ENCODE results near the gene CSK. TPM values are rescaled to one million over a fixed set of nuclear protein-coding genes. Genes with fewer than 3 reads are reported as not detected.
"Not testable (repeated sequence)": the region's sequence is repeated elsewhere in the genome, so short reads cannot be mapped to it uniquely, and the experiment has no call there.

Gene CSK
- polyA plus RNA-seq, 4 donors: 45.4 to 51.3 (median 46.4) TPM

DNA sequence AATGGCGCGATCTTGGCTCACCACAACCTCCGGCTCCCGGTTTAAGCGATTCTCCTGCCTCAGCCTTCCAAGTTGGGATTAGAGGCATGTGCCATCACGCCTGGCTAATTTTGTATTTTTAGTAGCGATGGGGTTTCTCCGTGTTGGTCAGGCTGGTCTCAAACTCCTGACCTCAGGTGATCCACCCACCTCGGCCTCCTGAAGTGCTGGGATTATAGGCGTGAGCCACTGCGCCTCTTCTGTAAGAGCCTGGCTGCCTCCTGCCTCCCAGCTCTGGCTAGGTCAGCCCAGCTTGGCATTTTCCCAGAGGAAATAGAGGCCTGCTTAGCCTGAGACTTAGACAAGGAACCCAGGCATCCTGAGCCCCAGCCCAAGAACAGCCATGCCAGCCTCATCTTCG is 4.2 kb downstream of the CSK start:
- DNase-seq (ENCODE audit: low read depth in 4 of 4, low spot score in 2 of 4): not testable (repeated sequence)

DNA sequence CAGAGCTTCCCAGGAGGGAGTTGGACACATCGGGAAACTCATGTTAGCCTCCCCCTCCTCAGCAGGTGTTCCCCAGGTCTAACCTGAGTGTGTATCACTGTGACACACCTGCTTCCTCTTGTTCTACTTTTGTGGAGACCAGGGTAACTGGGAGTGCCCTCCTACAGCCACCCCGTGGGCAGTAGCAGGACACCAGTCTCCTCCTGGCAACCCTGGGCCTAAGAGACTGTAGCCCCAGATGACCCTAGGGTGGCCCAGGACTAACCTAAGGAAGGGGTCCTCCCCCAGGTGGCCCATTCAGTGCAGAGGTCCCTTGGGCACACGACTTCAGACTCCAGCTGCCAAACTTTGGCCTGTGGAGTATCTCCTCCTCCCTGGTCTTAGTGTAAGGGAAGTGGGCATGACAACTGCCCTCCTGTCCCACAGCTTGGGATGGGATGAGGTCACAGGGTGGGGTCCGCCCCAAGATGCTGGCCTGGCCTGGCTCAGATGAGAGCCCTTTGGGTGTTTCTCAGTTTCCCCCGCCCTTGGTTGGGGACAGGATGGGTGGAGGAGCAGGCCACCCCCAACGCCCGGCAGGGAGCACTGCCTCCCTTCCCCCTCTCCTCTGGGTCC is 4.8 kb downstream of the CSK start:
- DNase-seq (ENCODE audit: low read depth in 4 of 4, low spot score in 2 of 4): no peak

DNA sequence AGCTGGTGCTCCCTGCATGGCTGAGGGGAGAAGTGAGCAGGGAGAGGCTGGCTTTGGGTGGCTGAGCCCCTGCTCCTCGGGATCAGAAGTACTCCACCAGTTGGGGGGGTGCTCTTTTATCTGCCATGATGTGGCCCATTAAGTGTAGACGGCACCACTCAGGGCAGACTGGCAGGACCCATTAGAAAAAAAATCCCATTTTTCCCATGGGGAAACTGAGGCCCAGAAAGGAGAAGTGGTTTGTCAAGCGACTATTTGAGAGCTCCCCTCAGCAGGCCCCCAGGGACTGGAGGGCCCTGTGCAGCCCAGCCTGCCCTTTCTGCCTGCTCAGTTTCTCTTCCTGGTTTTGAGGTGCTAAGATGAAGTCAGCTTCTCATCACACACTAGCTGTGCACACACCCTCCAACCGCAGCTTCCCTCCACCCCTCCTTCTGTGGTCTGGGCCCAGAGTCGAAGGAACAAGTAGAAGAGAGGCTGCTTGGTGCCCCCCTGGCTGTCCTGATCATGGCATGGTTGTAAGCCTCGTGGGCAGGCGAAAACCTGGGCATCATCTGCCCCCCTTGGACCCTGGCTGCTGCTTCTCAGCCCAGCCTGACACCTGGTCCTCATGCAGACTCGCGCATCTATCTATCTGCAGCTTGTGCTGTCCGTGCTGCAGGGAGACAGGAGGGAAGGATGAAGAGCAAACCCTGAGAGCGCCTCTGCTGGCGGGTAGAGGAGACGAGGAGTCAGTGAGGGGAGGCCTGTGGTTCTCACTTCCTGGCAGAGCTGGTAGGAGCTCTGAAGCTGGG is 5.6 kb downstream of the CSK start:
- DNase-seq (ENCODE audit: low read depth in 4 of 4, low spot score in 2 of 4): no peak

DNA sequence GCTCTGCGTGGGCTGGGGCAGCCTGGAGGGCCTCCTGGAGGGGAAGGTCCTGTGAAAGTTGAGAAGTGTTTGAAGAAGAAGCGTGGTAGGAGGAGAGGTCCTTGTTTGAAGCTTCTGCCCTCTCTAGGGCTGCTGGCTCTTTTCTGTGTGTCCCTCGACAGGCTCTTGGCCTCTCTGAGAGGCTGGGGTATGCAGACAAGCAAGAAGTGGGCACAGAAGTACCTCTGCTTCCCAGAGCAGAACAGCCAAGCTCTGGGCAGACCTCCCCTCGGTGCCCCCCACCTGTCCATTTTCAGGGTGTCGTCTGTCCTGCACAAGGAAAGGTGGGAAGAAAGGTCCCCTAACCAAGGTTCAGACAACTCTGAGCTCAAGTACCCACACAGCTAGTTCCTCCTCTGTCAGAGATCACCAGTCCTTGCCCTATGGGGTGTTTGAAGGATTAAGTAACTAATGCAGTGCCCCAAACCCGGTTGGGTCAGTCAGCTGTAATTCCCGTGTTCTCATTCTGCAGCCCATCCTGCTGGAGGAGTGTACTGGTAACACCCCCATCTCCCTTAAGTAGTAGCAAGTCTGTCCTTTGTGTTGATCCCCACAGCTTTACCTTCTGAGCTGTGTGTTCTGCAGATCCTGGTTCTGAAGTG is 6.3 kb downstream of the CSK start:
- no peak for DNase-seq (ENCODE audit: low read depth in 4 of 4, low spot score in 2 of 4)

DNA sequence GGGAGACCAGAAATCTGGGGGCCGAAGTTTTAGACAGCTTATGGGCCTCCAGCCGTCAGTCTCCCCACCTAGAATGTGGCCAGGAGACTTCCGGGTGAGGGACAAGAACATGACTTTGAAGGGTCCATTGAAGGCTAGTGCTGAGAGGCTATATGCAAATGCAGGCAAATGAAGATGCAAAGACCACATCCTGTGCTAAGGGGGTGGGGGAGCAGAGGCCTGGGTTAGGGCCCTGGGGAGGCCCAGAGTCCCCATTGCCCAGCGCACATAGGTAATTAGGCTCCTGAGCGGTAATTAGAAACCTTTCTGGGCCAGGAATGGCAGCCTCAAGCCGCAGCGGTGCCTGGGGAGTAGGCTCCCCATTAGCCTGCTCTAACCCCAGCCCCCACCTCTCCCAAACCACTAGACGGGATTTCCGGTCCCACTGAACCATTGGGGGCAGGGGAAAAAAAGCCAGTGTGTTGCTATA is 6.8 kb downstream of the CSK start:
- no peak for DNase-seq (ENCODE audit: low read depth in 4 of 4, low spot score in 2 of 4)

DNA sequence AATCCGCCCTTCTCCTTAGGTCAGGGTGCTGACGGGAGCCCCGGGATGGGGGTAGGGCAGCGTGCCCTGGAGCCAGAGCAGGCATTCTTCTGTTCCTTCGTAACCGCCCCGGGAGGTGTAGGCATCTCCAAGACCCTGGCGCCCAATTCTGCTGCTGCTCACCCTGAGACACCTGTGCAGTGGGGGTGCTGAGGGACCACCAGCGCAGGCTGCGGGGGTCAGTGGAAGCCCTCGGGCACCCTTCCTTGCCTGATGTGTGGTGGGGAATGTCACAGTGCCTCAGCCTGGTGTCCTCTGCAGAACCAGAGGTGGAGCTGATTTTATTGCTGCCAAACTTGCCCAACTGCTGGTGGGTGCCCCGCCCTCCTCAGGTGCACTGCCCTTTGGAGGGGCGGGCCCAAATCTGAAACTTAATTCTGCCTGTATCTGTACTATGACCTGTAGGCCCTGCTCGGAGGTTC is 7.3 kb downstream of the CSK start:
- no peak for DNase-seq (ENCODE audit: low read depth in 4 of 4, low spot score in 2 of 4)

DNA sequence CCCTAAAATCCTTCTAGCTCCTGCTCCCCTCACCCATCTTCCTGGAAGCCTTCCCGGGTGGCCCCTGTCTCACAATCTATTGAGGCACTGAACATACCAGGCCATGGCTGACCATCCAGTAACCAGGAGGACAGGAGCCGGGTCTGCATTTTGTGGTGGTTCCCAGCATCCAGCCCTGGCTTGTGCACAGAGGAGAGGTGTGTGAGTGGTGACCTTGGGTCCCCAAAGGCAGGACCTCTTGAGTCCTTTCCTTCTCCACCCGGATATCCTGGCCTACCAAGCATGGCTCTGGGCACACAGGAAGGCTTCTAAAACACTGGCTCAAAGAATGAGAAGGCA is 7.8 kb downstream of the CSK start:
- no peak for DNase-seq (ENCODE audit: low read depth in 4 of 4, low spot score in 2 of 4)

DNA sequence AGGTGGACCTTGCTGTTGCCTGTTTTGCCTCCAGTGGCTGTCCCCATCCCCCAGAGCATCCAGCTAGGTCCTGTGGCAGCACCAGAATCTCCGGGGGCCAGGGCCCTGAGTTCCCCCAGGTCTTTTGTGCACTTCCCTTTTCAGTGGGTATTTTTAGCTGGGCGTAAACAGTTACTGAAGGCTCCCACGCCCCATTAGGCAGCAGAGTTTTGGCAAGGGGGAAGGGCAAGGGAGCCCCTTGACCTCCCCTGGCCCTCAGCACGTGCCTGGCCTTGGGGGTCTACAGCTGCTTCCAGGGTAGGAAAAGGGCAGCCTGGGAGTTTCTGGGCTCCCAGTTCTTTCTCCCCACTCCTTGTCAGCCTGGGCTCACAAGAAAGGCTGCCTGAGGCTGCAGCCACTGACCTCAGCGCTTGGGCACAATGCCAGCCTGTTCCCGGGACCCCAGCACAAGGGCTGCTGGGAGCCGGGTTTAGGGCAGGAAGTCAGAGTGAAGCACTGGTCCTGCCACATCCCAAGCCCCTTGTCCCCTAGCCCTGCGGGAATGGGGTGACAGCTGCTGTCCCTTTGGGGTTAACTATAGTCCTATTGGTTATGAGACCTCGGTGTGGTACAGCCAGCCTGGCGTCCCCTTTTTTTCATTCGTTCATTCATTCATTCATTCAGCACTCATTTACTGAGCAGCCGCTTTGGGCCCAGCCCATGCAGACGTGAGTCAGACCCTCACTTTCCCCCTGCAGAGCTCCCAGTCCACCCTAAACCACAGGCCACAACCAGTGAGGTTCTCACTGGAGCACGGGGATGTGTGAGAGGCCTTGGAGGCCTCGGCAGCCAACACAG is 8.4 kb downstream of the CSK start:
- no peak for DNase-seq (ENCODE audit: low read depth in 4 of 4, low spot score in 2 of 4)

DNA sequence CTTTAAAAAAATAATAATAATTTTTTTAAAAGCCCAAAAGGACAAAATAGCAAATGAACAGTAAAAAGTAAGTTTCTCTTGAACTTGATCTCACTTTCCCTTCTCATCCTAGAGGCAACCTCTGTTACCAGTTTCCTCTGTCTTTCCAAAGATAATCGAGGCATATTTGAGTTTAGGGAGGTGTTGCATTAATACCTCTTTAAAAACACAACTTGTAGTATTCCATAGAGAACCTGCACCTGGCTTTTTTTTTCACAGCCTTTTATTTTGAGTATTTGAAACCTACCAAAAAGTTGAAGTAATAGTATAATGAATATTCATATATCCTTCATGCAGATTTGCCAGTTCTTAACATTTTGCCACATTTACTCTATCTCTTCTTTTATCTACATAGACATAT is 9.1 kb downstream of the CSK start:
- no peak for DNase-seq (ENCODE audit: low read depth in 4 of 4, low spot score in 2 of 4)

DNA sequence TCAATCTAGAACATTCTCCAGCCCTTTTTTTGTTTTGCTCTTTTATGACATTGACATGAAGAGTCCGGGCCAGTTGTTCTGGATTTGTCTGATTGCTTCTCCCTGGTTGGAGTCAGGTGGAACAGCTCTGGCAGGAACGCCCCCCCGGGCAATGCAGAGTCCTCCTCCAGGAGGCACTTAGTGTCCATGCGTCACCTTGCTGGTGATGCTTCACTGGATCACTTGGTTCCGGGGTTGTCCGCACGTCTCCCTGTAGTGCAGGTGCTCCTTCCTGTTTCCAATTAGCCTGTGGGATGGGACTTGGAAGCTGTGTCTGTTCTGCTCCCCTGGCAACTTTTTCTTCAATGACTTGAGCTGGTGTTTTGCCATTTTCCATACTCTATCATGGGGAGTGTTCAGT is 9.8 kb downstream of the CSK start:
- no peak for DNase-seq (ENCODE audit: low read depth in 4 of 4, low spot score in 2 of 4)

DNA sequence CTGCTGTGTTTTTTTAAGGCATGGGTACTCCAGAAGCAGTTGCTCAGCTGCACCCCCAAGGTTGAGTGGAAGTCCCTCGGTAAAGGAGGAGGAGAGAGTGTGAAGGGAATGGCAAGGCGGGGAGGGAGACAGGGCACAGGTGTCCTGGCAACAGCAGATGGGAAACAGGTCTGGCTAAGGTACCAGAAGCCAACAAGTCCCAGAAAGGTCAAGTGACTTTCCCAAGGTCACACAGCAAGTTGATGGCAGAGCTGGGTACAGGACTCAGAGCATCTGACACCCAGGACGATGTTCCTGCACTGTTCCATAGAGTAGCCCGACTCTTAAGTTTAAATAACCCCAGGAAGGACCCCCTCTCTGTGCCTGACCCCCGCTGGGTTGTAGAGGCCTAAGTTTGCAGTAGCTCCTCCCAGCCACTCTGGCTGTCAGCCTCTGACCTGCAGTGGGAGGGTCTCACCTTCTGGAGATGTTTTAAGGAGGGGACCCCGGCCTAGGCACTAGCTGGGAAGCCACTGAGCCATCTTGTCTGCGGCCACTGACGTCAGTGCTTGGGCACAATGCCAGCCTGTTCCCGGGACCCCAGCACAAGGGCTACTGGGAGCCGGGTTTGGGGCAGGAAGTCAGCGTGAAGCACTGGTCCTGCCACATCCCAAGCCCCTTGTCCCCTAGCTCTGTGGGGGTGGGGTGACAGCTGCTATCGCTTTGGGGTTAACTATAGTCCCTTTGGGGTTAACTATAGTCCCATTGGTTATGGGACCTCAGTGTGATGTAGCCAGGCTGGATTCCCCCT is 10.5 kb downstream of the CSK start:
- DNase-seq (ENCODE audit: low read depth in 4 of 4, low spot score in 2 of 4): no peak

DNA sequence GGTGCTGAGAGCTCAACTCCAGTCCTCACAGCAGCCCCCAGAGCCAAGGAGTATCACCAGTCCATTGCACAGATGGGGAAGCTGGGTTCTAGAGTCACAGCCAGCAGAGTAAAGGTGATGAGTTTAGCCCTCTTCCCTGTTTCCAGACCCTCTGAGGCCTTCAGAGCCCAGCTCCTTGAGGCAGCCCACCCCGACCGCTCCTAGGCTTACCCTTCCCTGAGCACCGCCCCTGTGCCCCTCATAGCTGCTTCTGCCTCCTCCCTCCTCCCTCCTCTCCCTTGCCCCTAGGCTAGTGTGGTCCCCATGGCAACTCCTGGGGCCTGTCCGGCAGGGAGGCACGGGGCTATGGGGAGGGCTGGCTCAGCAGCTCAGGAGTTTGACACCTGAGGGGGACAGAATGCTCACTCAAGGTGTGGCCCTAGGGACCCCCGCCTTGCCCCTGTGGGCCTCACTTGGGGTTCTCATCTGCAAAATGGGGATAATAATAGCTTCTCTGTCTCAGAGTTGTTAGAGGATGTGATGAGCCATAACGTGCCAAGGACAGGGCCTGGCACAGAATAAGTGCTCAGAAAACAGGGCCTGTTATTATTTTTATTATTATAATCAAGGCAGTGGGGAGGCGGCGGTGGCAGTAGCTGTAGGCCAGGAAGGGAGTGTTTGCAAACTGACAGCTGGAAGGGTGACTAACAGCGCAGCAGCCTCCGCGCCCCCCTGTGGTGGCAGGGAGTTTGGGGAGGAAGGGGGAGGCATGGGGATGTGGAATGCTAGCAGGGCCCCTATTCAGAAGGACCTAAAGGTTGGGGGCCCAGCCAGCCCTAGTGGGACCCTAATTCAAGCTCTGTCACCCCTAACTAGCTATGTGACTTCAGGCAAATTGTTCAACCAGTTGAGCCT is 11.5 kb downstream of the CSK start:
- DNase-seq (ENCODE audit: low read depth in 4 of 4, low spot score in 2 of 4): no peak

DNA sequence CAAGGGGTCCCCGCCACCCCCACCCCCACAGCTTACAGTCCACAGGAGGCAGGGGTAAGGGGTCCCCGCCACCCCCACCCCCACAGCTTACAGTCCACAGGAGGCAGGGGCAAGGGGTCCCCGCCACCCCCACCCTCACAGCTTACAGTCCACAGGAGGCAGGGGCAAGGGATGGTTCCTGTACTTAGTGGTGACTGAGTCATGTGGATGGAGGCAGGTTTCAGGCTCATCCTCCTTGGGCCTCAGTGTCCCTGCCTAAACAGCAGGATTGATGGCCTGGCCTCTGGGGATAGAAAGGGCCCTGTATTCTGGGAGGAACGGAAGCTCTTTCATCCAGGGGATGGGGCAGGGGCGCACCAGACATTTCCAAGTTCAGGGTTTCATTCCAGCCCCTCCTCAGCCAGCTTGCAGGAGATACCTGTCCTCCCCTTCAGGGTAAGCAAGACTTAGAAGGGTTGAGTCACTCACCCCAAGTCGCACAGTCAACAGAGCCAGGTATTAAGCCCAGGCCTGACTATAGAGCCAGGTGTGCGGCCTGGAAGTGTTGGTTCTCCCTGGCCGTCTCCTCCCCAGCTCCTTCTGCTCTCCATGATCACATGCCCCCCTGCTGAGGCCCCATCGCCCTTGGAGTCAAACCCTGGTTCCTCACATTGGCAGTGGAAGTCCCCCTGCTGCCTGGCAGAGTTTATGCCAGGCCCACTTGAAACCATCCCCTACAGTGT is 12.5 kb downstream of the CSK start:
- DNase-seq (ENCODE audit: low read depth in 4 of 4, low spot score in 2 of 4): no peak

DNA sequence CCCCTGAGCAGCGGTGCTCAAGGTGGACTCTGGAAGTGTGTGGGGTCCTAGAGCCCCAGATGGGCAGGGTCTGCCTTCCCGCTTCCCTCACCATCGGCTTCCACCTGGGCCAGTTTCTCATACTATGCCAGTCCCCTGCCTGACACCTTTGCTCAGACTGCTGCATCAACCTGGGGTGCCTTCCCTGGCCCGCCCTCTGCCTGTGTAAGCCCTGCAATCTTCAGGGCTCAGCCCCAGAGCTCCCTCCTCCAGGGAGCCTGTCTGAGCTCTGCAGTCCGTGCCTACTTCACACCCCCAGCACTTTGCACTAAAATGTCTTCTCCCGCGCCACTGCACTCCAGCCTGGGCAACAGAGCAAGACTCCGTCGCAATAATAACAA is 13.1 kb downstream of the CSK start:
- no peak for DNase-seq (ENCODE audit: low read depth in 4 of 4, low spot score in 2 of 4)

DNA sequence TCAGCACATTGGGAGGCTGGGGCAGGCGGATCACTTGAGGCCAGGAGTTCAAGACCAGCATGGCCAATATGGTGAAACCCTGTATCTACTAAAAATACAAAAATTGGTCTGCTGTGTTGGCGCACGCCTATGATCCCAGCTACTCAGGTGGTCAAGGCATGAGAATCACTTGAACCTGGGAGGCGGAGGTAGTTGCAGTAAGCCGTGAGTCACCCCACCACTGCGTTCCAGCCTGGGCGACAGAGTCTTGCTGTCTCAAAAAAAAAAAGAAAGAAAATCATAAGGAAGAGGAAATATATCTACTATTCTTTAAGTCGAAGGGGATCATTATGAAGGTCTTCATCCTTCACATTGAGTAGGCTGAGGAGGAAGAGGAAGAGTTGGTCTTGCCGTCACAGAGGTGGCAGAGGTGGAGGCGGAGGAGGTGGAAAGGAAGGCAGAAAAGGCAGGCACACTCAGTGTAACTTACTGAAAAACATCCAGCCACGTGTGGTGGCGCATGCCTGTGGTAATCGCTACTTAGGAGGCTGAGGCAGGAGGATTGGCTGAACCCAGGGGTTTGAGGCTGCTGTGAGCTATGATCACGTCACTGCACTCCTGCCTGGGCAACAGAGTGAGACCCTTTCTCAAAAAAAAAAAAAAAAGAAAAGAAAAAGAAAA is 14.2 kb downstream of the CSK start:
- DNase-seq (ENCODE audit: low read depth in 4 of 4, low spot score in 2 of 4): no peak

DNA sequence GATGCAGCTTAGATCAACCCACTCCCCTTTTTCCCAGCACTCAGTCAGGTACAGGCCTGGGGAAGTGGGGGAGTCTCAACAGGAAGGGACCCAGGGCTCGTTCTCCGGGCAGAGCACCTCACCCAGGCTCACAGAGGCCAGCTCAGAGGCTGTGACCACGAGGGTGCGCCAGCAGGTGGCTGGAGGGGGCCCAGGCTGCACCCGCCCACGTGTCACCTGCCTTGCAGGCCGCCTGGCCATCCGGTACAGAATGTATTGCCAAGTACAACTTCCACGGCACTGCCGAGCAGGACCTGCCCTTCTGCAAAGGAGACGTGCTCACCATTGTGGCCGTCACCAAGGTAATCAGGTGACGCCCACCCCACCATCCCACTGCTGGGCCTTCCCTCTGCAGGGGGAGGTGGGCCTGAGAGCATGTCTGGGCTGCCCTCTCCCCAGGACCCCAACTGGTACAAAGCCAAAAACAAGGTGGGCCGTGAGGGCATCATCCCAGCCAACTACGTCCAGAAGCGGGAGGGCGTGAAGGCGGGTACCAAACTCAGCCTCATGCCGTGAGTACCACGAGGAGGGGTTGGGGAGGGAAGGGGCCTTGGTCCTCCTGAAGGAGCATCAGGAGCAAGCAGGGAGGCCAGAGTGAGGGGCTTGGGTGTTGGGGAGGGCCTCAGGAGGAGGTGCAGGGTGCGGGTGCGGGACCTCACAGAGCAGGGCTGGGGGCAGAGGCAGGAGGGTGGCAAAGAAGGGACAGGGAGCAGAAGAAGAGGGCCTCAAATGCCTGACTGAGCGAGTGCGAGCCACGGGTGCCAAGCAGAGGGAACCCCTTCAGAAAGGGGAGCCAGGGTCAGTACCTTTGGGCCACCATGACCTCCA is 16.7 kb downstream of the CSK start:
- no peak for DNase-seq (ENCODE audit: low read depth in 4 of 4, low spot score in 2 of 4)

DNA sequence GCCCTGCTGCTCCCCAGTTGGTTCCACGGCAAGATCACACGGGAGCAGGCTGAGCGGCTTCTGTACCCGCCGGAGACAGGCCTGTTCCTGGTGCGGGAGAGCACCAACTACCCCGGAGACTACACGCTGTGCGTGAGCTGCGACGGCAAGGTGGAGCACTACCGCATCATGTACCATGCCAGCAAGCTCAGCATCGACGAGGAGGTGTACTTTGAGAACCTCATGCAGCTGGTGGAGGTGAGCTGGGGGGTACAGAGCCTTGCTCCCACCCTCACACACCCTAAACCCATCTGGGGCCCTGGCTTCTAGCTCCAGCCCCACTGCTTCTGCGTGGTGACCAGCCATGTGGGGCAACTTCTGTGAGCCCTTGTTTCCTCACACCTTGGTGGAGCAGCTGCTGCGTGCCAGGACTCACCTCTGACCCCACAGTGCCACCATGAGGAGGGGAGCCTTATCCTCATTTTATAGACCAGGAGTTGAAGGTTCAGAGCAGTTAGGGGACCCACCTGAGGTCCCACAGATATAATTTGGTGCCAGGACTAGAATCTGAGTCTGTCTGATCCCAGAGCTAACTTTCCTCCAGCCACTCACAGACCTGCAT is 17.5 kb downstream of the CSK start:
- DNase-seq (ENCODE audit: low read depth in 4 of 4, low spot score in 2 of 4): no peak

All from left renal cortex interstitium (tissue), 4 donors.